ENCODE results near the gene PRM3.

PRM3 gene

DNA sequence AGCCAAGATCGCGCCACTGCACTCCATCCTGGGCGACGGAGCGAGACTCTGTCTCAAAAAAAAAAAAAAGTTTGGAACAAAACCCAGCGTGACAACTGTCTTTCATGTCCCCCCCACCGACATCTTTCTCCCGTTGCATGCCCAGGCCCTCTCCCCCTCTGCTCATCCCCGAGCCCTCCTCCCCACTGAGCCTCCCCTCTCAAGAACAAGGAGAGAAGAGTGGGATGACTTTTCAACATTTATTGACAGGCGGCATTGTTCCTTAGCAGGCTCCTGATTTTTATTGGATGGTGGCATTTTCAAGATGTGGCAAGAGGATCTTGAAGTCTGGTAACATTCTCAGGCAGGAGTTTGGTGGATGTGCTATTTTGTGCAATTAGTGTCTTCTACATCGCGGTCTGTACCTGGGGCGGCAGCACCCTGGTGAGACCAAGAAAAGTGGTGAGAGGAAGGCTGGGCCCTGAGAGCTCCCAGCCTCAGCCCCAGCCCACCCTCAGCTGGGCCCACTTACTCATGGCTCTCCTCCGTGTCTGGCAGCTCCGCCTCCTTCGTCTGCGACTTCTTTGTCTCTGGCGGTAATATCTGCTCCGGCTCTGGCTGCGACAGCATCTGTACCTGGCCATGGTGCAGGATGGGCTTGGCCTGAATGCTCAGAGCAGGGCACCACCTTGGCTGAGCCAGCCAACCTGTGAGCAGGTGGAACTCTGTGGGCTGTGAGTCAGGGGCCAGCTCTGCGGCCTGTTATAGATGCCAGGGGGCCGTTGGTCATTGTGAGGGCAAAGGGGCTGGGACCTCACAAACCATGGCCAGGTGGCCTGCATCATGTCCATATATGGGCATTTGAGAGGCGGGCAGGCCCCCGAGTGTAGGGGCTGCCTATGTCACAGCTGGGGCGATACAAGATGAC lies 7.4 kb upstream of the PRM3 start, which contains the start of gene PRM1:
Gene PRM1, minus strand, starts transcription at position 715 of the 907 bp plus-strand sequence. Its CDS starts 92 bp downstream, at position 623.
- Mint-ChIP-seq H3K4me1 (no peaks in the 10 kb centered on the region), H3K9me3 (no peaks in the 10 kb centered on the region), H3K27ac (no peak within 1 kb of the TSS), H3K27me3 (ENCODE audit: low read depth) (peaks cover 13% of the 10 kb centered on the region), H3K36me3 (ENCODE audit: low read depth) (no peaks in the 10 kb centered on the region), H3K4me3 (no peak within 1 kb of the TSS)
- TF ChIP-seq, protein P1, sequence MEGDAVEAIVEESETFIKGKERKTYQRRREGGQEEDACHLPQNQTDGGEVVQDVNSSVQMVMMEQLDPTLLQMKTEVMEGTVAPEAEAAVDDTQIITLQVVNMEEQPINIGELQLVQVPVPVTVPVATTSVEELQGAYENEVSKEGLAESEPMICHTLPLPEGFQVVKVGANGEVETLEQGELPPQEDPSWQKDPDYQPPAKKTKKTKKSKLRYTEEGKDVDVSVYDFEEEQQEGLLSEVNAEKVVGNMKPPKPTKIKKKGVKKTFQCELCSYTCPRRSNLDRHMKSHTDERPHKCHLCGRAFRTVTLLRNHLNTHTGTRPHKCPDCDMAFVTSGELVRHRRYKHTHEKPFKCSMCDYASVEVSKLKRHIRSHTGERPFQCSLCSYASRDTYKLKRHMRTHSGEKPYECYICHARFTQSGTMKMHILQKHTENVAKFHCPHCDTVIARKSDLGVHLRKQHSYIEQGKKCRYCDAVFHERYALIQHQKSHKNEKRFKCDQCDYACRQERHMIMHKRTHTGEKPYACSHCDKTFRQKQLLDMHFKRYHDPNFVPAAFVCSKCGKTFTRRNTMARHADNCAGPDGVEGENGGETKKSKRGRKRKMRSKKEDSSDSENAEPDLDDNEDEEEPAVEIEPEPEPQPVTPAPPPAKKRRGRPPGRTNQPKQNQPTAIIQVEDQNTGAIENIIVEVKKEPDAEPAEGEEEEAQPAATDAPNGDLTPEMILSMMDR (IDR thresholded peaks at IDR 0.05; ENCODE audit: unreplicated experiment in 3 of 3) = no peak

DNA sequence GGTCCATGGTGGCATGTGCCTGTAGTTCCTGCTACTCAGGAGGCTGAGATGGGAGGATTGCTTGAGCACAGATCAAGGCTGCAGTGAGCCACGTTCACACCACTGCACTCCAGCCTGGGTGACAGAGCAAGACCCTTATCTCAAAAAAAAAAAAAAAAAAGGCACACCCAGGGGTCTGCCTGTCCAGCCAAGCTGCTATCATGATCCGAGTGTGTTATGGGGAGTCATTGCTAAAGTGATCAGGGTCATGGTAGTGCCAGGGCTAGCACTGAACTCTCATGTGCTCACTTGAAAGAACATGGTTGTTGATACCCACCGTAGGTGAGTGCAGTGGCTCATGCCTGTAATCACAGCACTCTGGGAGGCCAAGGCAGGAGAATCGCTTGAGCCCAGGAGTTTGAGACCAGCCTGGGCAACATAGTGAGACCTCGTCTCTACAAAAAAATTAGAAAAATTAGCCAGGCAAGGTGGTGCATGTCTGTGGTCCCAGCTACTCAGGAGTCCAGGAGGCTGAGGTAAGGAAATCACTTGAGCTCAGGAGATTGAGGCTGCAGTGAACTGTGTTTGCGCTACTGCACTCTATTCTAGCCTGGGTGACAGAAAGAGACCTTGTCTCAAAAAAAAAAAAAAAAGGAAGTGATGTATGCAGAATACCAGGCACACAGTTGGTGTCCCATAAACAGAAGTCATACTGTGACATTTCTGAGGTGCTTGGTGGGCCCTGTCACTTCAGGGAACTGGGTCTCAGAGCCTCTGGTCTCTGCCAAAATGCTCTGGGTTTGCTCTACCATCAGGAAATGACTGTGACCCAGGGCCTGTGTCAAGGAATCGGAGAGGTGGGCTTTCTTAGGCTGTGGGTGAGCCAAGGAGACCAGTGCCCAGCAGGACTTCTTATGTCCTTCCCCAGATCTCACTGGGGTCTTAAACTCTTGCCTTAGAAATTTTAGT lies 5.5 kb upstream of the PRM3 start:
- H3K4me1 Mint-ChIP-seq = peaks cover 2% of the 10 kb centered on the region

DNA sequence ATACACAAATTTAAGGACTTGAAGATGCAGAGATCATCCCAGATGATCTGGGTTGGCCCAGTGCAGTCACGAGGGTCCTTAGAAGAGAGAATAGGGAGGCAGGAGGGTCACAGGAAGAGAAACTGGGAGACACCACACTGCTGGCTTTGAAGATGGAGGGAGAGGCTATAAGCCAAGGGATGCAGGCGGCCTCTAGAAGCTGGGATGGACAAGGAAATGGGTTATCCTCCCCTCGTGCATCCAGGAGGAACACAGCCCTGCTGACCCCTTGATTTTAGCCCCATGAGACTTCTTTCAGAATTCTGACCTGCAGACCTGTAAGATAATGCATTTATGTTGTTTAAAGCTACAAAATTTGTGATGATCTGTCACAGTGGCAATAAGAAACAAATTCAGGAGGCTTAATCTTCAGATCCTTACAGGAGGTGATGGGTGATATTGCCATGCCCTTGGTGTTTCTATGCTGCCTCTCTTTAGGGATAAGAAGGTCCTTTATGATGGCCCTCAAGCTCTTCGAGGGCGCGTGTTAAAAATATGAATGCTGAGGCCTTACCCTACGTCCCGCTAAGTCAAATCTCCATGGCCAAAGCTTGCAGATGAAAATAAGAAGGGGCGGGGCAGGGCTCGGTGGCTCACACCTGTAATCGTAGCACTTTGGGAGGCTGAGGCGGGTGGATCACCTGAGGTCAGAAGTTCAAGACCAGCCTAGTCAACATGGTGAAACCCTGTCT lies 4.3 kb upstream of the PRM3 start:
- Mint-ChIP-seq H3K4me1 (peaks cover 10% of the 10 kb centered on the region), H3K4me3 (no peak overlapping the region), H3K27me3 (ENCODE audit: low read depth) (peaks cover 8% of the 10 kb centered on the region), H3K27ac (no peak overlapping the region), H3K9me3 (no peaks in the 10 kb centered on the region), H3K36me3 (ENCODE audit: low read depth) (no peaks in the 10 kb centered on the region)
- TF ChIP-seq, protein P1 (IDR thresholded peaks at IDR 0.05; ENCODE audit: unreplicated experiment in 3 of 3) = no peak

More for the DNA sequence above, 5.5 kb upstream of the PRM3 start:
- TF ChIP-seq, protein P1 (IDR thresholded peaks at IDR 0.05; ENCODE audit: unreplicated experiment in 3 of 3) = no peak
- no peak overlapping the region for H3K27ac Mint-ChIP-seq
- no peaks in the 10 kb centered on the region for H3K9me3 Mint-ChIP-seq
- peaks cover 13% of the 10 kb centered on the region for H3K27me3 Mint-ChIP-seq (ENCODE audit: low read depth)
- no peaks in the 10 kb centered on the region for H3K36me3 Mint-ChIP-seq (ENCODE audit: low read depth)
- H3K4me3 Mint-ChIP-seq = no peak overlapping the region

DNA sequence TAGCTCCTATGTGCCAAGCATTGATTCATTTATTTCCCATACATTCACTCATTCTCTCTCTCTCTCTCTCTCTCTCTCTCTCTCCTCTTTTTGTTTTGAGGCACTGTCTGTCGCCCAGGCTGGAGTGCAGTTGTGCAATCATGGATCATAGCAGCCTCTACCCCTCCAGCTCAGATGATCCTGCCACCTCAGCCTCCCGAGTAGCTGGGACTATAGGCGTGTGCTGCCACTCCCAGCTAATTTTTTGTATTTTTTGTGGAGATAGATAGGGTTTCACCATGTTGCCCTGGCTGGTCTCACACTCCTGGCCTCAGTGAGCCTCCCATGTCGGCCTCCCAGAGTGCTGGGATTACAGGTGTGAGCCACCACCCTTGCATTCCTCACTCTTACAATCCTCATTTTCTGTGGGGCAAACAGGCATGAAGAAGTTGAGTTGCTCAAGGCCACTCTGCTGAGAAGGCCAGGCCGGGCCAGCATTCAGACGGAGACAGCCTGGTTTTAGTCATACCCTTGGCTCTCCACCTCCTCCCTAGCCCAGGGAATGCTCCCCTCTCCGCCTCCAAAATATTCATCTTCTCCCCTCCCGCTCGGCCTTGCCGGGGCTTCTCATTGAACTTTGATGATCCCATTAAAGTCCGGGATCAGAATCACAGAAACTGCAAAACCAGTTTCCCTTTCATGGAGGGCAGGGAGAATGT lies 3.6 kb upstream of the PRM3 start:
- no peak overlapping the region for H3K4me3 Mint-ChIP-seq
- no peaks in the 10 kb centered on the region for H3K9me3 Mint-ChIP-seq
- H3K4me1 Mint-ChIP-seq = peaks cover 10% of the 10 kb centered on the region
- H3K27me3 Mint-ChIP-seq (ENCODE audit: low read depth) = peaks cover 6% of the 10 kb centered on the region
- TF ChIP-seq, protein P1 (IDR thresholded peaks at IDR 0.05; ENCODE audit: unreplicated experiment in 3 of 3) = no peak
- peak overlapping the region in 1 of 3 experiments; percentile 23 for H3K27ac Mint-ChIP-seq
- H3K36me3 Mint-ChIP-seq (ENCODE audit: low read depth) = no peaks in the 10 kb centered on the region
